Neural cell (in vitro differentiated cells): ENCODE measurements around the gene HS6ST1. TPM values are rescaled to one million over a fixed set of nuclear protein-coding genes. Genes with fewer than 3 reads are reported as not detected.

Experiments used
- H2AFZ ChIP-seq: fragments of 200-600, 300-800 bp; sonication (generic), shearing (Covaris generic); 2 replicates; pipeline ENCODE4 v1.6.0; 2014; ENCODE audit warnings: low read depth, mild to moderate bottlenecking, antibody characterized with exemption, low read length, moderate library complexity
- H3F3A ChIP-seq: fragments of 200-600 bp; shearing (Covaris generic); 2 replicates; pipeline ENCODE4 v1.6.1; 2016; ENCODE audit warnings: mild to moderate bottlenecking, moderate library complexity, mixed read lengths, antibody characterized with exemption, low read length; ENCODE audit not compliant: insufficient read depth, poor library complexity, severe bottlenecking
- H3K27ac ChIP-seq: fragments of 200-600, 300-800 bp; sonication (generic), shearing (Covaris generic); 2 replicates; pipeline ENCODE4 v1.5.1; 2014; ENCODE audit warnings: mild to moderate bottlenecking, low read length, moderate library complexity
- H3K27me3 ChIP-seq: fragments of 300-800, 200-600 bp; sonication (generic), shearing (Covaris generic); 2 replicates; pipeline ENCODE4 v1.6.0; 2014; ENCODE audit warnings: mild to moderate bottlenecking, low read depth, low read length, moderate library complexity; ENCODE audit not compliant: insufficient read depth
- H3K36me3 ChIP-seq: fragments of 300-800, 200-600 bp; sonication (generic), shearing (Covaris generic); 2 replicates; pipeline ENCODE4 v1.5.1; 2014; ENCODE audit warnings: mild to moderate bottlenecking, antibody characterized with exemption, low read length, moderate library complexity; ENCODE audit not compliant: insufficient read depth
- H3K4me2 ChIP-seq: fragments of 300-800, 200-600 bp; sonication (generic), shearing (Covaris generic); 2 replicates; pipeline ENCODE4 v1.6.0; 2014; ENCODE audit warnings: mild to moderate bottlenecking, low read length
- H3K4me3 ChIP-seq: fragments of 300-800, 200-600 bp; sonication (generic), shearing (Covaris generic); 2 replicates; pipeline ENCODE4 v1.5.1; 2014; ENCODE audit warnings: mild to moderate bottlenecking, low read length, moderate library complexity
- H3K79me2 ChIP-seq: fragments of 200-600 bp; shearing (Covaris generic); replicated peaks from 2 replicates; pipeline ENCODE4 v1.6.0; 2014; ENCODE audit warnings: mild to moderate bottlenecking, low read length, moderate library complexity; ENCODE audit not compliant: insufficient read depth
- H3K9ac ChIP-seq: fragments of 300-800, 200-600 bp; sonication (generic), shearing (Covaris generic); 2 replicates; pipeline ENCODE4 v1.6.1; 2016; ENCODE audit warnings: mild to moderate bottlenecking, low read length, mixed read lengths
- H3K9me2 ChIP-seq: fragments of 200-600 bp; shearing (Covaris generic); 2 replicates; pipeline ENCODE4 v1.6.1; 2016; ENCODE audit warnings: mild to moderate bottlenecking, low read length, mixed read lengths; ENCODE audit not compliant: insufficient read depth
- H3K9me3 ChIP-seq: fragments of 200-600, 300-800 bp; sonication (generic), shearing (Covaris generic); 2 replicates; pipeline ENCODE4 v1.6.1; 2016; ENCODE audit warnings: mild to moderate bottlenecking, mixed run types, low read length, moderate library complexity, mixed read lengths
- H4K20me1 ChIP-seq: fragments of 200-600 bp; shearing (Covaris generic); 2 replicates; pipeline ENCODE4 v1.6.1; 2016; ENCODE audit warnings: mild to moderate bottlenecking, mixed run types; ENCODE audit not compliant: insufficient read depth
- CTCF ChIP-seq: fragments of 450-650 bp; IDR thresholded peaks from 2 replicates; pipeline ENCODE4 v1.5.1; 2014; ENCODE audit warnings: antibody characterized with exemption, mild to moderate bottlenecking, moderate library complexity; ENCODE audit not compliant: poor library complexity, severe bottlenecking
- EP300 ChIP-seq: fragments of 450-650 bp; conservative IDR thresholded peaks from 2 replicates; pipeline ENCODE4 v1.6.1; 2014; ENCODE audit warnings: antibody characterized with exemption, mild to moderate bottlenecking, moderate library complexity; ENCODE audit not compliant: poor library complexity, severe bottlenecking
- EZH2 ChIP-seq: fragments of 200-600, 300-800 bp; shearing (Covaris generic), sonication (generic); IDR thresholded peaks from 2 replicates; pipeline ENCODE4 v1.6.1; 2014; ENCODE audit warnings: antibody characterized with exemption, low read length, borderline replicate concordance, mild to moderate bottlenecking; ENCODE audit not compliant: insufficient read depth, poor library complexity, severe bottlenecking
- MXI1 ChIP-seq: fragments of 450-650 bp; conservative IDR thresholded peaks from 2 replicates; pipeline ENCODE4 v1.6.1; 2014; ENCODE audit warnings: antibody characterized with exemption, mild to moderate bottlenecking; ENCODE audit not compliant: poor library complexity, severe bottlenecking
- POLR2AphosphoS5 ChIP-seq: IDR thresholded peaks from 2 replicates; pipeline ENCODE4 v1.6.1; 2012
- RAD21 ChIP-seq: fragments of 450-650 bp; conservative IDR thresholded peaks from 2 replicates; pipeline ENCODE4 v1.6.1; 2014; ENCODE audit warnings: antibody characterized with exemption, mild to moderate bottlenecking, moderate library complexity
- SMC3 ChIP-seq: fragments of 450-650 bp; conservative IDR thresholded peaks from 2 replicates; pipeline ENCODE4 v1.6.1; 2014; ENCODE audit warnings: antibody characterized with exemption, mild to moderate bottlenecking, moderate library complexity; ENCODE audit not compliant: poor library complexity
- TAF1 ChIP-seq: IDR thresholded peaks from 2 replicates; pipeline ENCODE4 v1.6.1; 2012; ENCODE audit warnings: low read depth
- polyA plus RNA-seq: library from polyadenylated mRNA; depleted of rRNA; stranded (reverse); fragments of >200 nt; gene quantifications from 2 replicates; pipeline ENCODE4 v1.2.3, GENCODE V29; 2014
- TF ChIP-seq, protein P1 (sequence below): IDR thresholded peaks from 2 replicates; pipeline ENCODE4 v1.6.1; 2012; ENCODE audit warnings: borderline replicate concordance

Gene HS6ST1
- polyA plus RNA-seq, 1 donor from 2014 or later = 44.1 TPM

DNA sequence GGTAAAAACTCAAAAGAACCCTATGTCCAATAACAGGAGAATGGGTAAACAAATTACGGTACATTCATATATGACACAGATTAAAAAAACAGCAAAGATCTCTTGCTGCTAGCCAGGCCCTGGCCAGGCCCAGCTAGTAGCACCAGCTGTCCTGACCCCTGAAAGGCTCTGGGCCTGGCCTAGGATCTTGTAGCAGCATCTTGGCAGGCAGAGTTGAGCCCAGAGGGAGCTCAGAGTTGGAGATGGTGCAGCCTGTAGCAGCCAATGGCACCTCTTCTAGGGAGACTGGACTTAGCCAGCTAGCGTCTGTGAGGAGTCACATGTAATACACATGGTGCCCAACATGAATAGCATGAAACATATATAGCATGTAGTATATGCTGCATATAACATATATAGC lies 69.1 kb downstream of the HS6ST1 start:
- no peaks in the 10 kb centered on the region for H3K9me3 ChIP-seq
- H3K36me3 ChIP-seq = no peaks in the 10 kb centered on the region
- no peaks in the 10 kb centered on the region for H4K20me1 ChIP-seq
- no peaks in the 10 kb centered on the region for H3F3A ChIP-seq
- no peak overlapping the region for H3K27ac ChIP-seq
- H3K27me3 ChIP-seq = no peaks in the 10 kb centered on the region
- no peak overlapping the region for H3K9ac ChIP-seq
- no peaks in the 10 kb centered on the region for H3K79me2 ChIP-seq
- H3K9me2 ChIP-seq = no peaks in the 10 kb centered on the region
- TF ChIP-seq MXI1 (no peak), CTCF (no peak), EZH2 (no peak), SMC3 (no peak), TAF1 (no peak), EP300 (no peak), POLR2AphosphoS5 (no peak), RAD21 (no peak)
- TF ChIP-seq, protein P1, sequence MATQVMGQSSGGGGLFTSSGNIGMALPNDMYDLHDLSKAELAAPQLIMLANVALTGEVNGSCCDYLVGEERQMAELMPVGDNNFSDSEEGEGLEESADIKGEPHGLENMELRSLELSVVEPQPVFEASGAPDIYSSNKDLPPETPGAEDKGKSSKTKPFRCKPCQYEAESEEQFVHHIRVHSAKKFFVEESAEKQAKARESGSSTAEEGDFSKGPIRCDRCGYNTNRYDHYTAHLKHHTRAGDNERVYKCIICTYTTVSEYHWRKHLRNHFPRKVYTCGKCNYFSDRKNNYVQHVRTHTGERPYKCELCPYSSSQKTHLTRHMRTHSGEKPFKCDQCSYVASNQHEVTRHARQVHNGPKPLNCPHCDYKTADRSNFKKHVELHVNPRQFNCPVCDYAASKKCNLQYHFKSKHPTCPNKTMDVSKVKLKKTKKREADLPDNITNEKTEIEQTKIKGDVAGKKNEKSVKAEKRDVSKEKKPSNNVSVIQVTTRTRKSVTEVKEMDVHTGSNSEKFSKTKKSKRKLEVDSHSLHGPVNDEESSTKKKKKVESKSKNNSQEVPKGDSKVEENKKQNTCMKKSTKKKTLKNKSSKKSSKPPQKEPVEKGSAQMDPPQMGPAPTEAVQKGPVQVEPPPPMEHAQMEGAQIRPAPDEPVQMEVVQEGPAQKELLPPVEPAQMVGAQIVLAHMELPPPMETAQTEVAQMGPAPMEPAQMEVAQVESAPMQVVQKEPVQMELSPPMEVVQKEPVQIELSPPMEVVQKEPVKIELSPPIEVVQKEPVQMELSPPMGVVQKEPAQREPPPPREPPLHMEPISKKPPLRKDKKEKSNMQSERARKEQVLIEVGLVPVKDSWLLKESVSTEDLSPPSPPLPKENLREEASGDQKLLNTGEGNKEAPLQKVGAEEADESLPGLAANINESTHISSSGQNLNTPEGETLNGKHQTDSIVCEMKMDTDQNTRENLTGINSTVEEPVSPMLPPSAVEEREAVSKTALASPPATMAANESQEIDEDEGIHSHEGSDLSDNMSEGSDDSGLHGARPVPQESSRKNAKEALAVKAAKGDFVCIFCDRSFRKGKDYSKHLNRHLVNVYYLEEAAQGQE = no peak
- H3K4me2 ChIP-seq = no peak overlapping the region
- no peak overlapping the region for H2AFZ ChIP-seq
- H3K4me3 ChIP-seq = no peak overlapping the region

- no peak overlapping the region for H3K9ac ChIP-seq
- no peak overlapping the region for H3K4me2 ChIP-seq
- no peak overlapping the region for H3K4me3 ChIP-seq
- H3K9me3 ChIP-seq = no peaks in the 10 kb centered on the region
- H4K20me1 ChIP-seq = no peaks in the 10 kb centered on the region
- no peaks in the 10 kb centered on the region for H3K36me3 ChIP-seq
- no peak overlapping the region for H3K27ac ChIP-seq
- TF ChIP-seq SMC3 (no peak), CTCF (no peak), RAD21 (no peak), POLR2AphosphoS5 (no peak)
- TF ChIP-seq, protein P1 = no peak
- no peaks in the 10 kb centered on the region for H3K79me2 ChIP-seq
- H2AFZ ChIP-seq = no peak overlapping the region
- H3K27me3 ChIP-seq = no peaks in the 10 kb centered on the region
- no peaks in the 10 kb centered on the region for H3F3A ChIP-seq
- H3K9me2 ChIP-seq = no peaks in the 10 kb centered on the region
Observed at GRCh38 chr2:128245813-128246212, 72.9 kb downstream of the HS6ST1 start.
